ENCODE data around the gene RNF187. TPM values are rescaled to one million over a fixed set of nuclear protein-coding genes. Genes with fewer than 3 reads are reported as not detected.

Gene RNF187
- total and polyA plus RNA-seq, 2 of the 4 experiments (the other 2 are of a cell fraction): 14.0 to 55.4 TPM

DNA sequence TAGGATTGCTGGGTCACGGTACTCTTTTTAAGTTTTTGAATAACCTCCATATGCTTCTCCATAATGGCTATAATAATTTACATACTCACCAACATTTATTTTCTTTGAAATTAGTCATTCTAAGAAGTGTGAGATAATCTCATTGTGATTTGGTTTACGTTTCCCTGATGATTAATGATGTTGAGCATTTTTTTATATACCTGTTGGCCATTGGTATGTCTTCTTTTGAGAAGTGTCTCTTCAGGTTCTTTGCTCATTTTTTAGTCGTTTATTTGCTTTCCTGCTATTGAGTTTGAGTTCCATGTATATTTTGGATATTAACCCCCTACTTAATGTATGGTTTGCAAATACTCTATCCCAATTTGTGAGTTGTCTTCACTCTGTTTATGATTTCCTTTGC is 9.3 kb downstream of the RNF187 start:
- H3K27me3 ChIP-seq (ENCODE audit: control insufficient read depth, insufficient read depth, low read length): no peaks in the 10 kb centered on the region
- no peak overlapping the region for H4K91ac ChIP-seq (ENCODE audit: insufficient read depth, low read depth, low read length)
- TF ChIP-seq, protein P1, sequence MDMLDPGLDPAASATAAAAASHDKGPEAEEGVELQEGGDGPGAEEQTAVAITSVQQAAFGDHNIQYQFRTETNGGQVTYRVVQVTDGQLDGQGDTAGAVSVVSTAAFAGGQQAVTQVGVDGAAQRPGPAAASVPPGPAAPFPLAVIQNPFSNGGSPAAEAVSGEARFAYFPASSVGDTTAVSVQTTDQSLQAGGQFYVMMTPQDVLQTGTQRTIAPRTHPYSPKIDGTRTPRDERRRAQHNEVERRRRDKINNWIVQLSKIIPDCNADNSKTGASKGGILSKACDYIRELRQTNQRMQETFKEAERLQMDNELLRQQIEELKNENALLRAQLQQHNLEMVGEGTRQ (IDR thresholded peaks at IDR 0.05; ENCODE audit: low read depth, low read length): no peak
- TF ChIP-seq CEBPB (IDR thresholded peaks at IDR 0.05; ENCODE audit: low read depth, low read length) (no peak), RCOR1 (IDR thresholded peaks at IDR 0.05; ENCODE audit: insufficient replicate concordance, low read length) (no peak), NFE2L2 (IDR thresholded peaks at IDR 0.05; ENCODE audit: low read depth, low read length) (no peak), RAD21 (IDR thresholded peaks at IDR 0.05; ENCODE audit: low read length) (no peak), SMC3 (IDR thresholded peaks at IDR 0.05; ENCODE audit: low read depth, low read length) (no peak), FOS (IDR thresholded peaks at IDR 0.05; ENCODE audit: low read depth, low read length) (no peak), MAZ (IDR thresholded peaks at IDR 0.05; ENCODE audit: borderline replicate concordance, low read depth, low read length) (no peak), POLR2A (IDR thresholded peaks at IDR 0.05; ENCODE audit: low read depth, low read length) (no peak), RFX5 (IDR thresholded peaks at IDR 0.05; ENCODE audit: low read depth, low read length) (no peak), MXI1 (IDR thresholded peaks at IDR 0.05; ENCODE audit: borderline replicate concordance, low read depth, low read length) (no peak)
- BruUV-seq (replicated peaks): no TSS peak
- no peak overlapping the region for H3K9ac ChIP-seq (ENCODE audit: low read depth, low read length)
- H2BK15ac ChIP-seq (ENCODE audit: low read depth, low read length): no peak overlapping the region
- CTCF ChIA-PET: no interaction called here
- H2AK5ac ChIP-seq (ENCODE audit: low read depth, low read length): no peak overlapping the region
- H2BK120ac ChIP-seq (ENCODE audit: low read depth, low read length): no peak overlapping the region
- H2AFZ ChIP-seq (replicated peaks; ENCODE audit: low read length, poor library complexity): no peak overlapping the region
- no peak overlapping the region for H4K8ac ChIP-seq (ENCODE audit: low read depth in 2 of 2, low read length in 2 of 2)
- H3K79me1 ChIP-seq (ENCODE audit: low read depth in 1 of 2, low read length in 2 of 2): peaks cover 5 to 15% of the 10 kb centered on the region in 2 experiments
- no peak overlapping the region for H2BK20ac ChIP-seq (ENCODE audit: low read depth, low read length)
- no peak overlapping the region for H4K5ac ChIP-seq (ENCODE audit: low read depth, low read length)
- H3K4ac ChIP-seq (ENCODE audit: low read depth, low read length): no peak overlapping the region
- WGBS, 2 experiments (ENCODE audit: extremely low coverage in 2 of 2, insufficient read length in 1 of 2): no CpG with 5 or more reads among the region's 3 CpGs
- no peak overlapping the region for H3K27ac ChIP-seq (ENCODE audit: insufficient read depth, low read length)
- no peak overlapping the region for H3K4me2 ChIP-seq (ENCODE audit: low read depth, low read length)
- no peak overlapping the region for H3K18ac ChIP-seq (ENCODE audit: low read depth, low read length)
- H3K9me1 ChIP-seq (ENCODE audit: insufficient read depth, low read length): 0 out of 2 replicates have a peak, but pooled peaks cover 9% of the 10 kb centered on the region
- 0 out of 2 replicates have a peak, but pooled peaks cover 6% of the 10 kb centered on the region for H4K20me1 ChIP-seq (ENCODE audit: insufficient read depth, low read length)
- ATAC-seq (ENCODE audit: low read depth): no peak
- no peak overlapping the region for H3K4me3 ChIP-seq (ENCODE audit: insufficient read depth, low read depth, low read length)
- DNase-seq: no peak
- H3K14ac ChIP-seq (replicated peaks; ENCODE audit: low read depth, low read length): no peak overlapping the region
- POLR2A ChIA-PET (ENCODE audit: unreplicated experiment): no interaction called here
- H3K9me3 ChIP-seq (ENCODE audit: control insufficient read depth, insufficient read depth, low read length): no peaks in the 10 kb centered on the region
- no peaks in the 10 kb centered on the region for H3K4me1 ChIP-seq (ENCODE audit: control insufficient read depth, insufficient read depth, low read length)
- dilution Hi-C loops (cut with HindIII; ENCODE audit: low sequenced_read_pairs, unreplicated experiment) (no loop called here), in situ Hi-C loops (cut with MboI; ENCODE audit: low sequenced_read_pairs) (no loop called here), intact Hi-C loops (cut with micrococcal nuclease) (no loop called here)
- no peak overlapping the region for H3K56ac ChIP-seq (ENCODE audit: extremely low read depth, insufficient read depth, low read length)
- H3K23ac ChIP-seq (ENCODE audit: low read depth, low read length): no peak overlapping the region
- H2AK9ac ChIP-seq (replicated peaks; ENCODE audit: low read depth, low read length, poor library complexity): no peak overlapping the region
- no peak overlapping the region for H2BK5ac ChIP-seq (ENCODE audit: low read depth, low read length, poor library complexity, severe bottlenecking)
- peaks cover 34% of the 10 kb centered on the region for H3K36me3 ChIP-seq (ENCODE audit: control insufficient read depth, insufficient read depth, low read length)
